Adrenal gland (tissue), 5 donors: ENCODE data around the gene NBEAL1.

Experiments used
- POLR2A ChIP-seq, 2 donors: fragments of 450-650 bp; IDR thresholded peaks; one replicate each; pipeline ENCODE4 v1.6.1; 2017; ENCODE audit warnings: antibody characterized with exemption in 2 of 2, mild to moderate bottlenecking in 2 of 2, moderate library complexity in 1 of 2
- TF ChIP-seq, protein P1 (sequence below), 6 experiments: fragments of 450-650 bp in 4 of 6; fragments of 200-600 bp in 2 of 6; sonication (generic) in 1 of 6; IDR thresholded peaks; 1 replicate in 5 of 6; 2 replicates in 1 of 6; pipeline versions ENCODE4 v1.5.1 to v1.8.0; 2016 to 2021; ENCODE audit warnings: antibody characterized with exemption in 6 of 6, mild to moderate bottlenecking in 2 of 6, moderate library complexity in 1 of 6
- donor health status: DM: no; HTN: no; CAD: no.

DNA sequence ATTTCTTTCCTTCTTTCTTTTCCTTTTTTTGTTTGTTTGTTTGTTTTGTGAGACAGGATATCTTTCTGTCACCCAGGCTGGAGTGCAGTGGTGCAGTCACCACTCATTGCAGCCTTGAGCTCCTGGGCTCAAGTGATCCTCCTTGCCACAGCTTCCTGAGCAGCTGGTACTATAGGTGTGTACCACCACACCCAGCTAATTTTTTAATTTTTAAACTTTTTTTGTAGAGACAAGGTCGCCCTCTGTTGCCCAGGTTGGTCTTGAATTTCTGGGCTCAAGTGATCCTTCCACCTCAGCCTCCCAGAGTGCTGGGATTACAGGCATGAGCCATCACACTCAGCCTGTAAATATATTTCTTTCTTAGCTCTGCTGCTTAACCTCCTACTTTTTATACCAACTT is 140.7 kb downstream of the NBEAL1 start:
- TF ChIP-seq, protein P1, sequence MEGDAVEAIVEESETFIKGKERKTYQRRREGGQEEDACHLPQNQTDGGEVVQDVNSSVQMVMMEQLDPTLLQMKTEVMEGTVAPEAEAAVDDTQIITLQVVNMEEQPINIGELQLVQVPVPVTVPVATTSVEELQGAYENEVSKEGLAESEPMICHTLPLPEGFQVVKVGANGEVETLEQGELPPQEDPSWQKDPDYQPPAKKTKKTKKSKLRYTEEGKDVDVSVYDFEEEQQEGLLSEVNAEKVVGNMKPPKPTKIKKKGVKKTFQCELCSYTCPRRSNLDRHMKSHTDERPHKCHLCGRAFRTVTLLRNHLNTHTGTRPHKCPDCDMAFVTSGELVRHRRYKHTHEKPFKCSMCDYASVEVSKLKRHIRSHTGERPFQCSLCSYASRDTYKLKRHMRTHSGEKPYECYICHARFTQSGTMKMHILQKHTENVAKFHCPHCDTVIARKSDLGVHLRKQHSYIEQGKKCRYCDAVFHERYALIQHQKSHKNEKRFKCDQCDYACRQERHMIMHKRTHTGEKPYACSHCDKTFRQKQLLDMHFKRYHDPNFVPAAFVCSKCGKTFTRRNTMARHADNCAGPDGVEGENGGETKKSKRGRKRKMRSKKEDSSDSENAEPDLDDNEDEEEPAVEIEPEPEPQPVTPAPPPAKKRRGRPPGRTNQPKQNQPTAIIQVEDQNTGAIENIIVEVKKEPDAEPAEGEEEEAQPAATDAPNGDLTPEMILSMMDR (IDR thresholded peaks at IDR 0.05) = no peak
- TF ChIP-seq POLR2A (IDR thresholded peaks at IDR 0.05) = no peak
